ES-I3 (cell line): Measurements from ENCODE around the gene HACD2.

ENCODE experiments used
- H3K36me3 ChIP-seq: 2 replicates; pipeline ENCODE4 v1.6.1; 2013; ENCODE audit warnings: mild to moderate bottlenecking, low read length, control low read depth, moderate library complexity; ENCODE audit not compliant: insufficient read depth
- H3K4me1 ChIP-seq: 2 replicates; pipeline ENCODE4 v1.6.1; 2013; ENCODE audit warnings: mild to moderate bottlenecking, control low read depth, low read length; ENCODE audit not compliant: insufficient read depth
- H3K9ac ChIP-seq: 2 replicates; pipeline ENCODE4 v1.6.1; 2013; ENCODE audit warnings: low read depth, mild to moderate bottlenecking, low read length, moderate library complexity
- H3K9me3 ChIP-seq: 2 replicates; pipeline ENCODE4 v1.6.1; 2013; ENCODE audit warnings: mild to moderate bottlenecking, low read length, moderate library complexity; ENCODE audit not compliant: control insufficient read depth, insufficient read depth

HACD2 gene, protein sequence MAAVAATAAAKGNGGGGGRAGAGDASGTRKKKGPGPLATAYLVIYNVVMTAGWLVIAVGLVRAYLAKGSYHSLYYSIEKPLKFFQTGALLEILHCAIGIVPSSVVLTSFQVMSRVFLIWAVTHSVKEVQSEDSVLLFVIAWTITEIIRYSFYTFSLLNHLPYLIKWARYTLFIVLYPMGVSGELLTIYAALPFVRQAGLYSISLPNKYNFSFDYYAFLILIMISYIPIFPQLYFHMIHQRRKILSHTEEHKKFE

DNA sequence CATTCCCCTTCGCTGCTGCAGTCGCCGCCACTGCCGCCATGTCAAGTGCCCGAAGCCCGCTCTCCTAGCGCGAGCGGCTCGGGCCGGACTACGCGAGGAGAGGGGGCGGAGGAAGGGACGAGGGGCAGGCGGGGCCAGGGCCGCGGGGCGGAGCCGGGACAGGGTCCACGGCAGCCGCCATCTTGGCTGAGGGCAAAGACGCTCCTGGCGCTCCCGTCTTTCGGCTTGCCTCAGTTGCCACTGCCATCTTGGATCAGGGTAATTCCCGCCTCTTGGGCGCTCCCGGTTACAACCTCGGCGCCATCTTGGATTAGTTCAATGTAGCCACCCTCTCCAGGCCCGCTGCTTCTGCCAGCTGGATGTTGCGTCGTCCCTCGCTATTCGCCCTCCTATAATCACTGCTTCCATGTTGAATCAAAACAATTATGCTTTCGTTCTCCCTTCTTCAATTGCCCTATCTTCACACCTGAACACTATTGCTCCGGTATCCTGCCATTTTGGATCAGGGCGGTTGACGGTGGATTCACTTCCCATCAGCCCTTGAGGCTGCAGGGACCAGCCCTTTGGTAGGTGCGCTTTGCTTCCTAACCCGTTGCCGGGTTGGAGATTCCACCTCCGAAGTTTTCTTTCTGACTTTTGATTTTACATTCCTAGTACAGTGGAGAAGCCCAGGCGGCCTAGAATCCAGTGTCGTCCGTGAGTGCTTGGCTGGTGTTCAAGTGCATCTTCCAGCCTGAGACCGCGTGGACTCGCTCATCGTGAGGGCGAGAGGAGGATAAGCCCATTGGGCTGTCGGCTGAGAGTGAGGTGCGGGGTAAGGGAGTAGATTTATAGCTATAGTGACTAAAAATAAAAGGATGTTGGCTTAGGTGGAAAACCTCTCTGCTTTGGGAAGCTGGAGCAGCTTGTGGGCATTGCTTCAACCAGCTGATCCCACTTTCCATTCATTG lies at the start of gene HACD2:
Gene HACD2, minus strand, starts transcription at position 66 of the 950 bp plus-strand sequence. Its CDS starts 26 bp downstream, at position 40.
- no peaks in the 10 kb centered on the region; the same call in 1 of the 2 replicates for H3K36me3 ChIP-seq
- no peaks in the 10 kb centered on the region for H3K4me1 ChIP-seq
- peak within 1 kb of the TSS; percentile 88 for H3K9ac ChIP-seq
- H3K9me3 ChIP-seq = peaks cover 10% of the 10 kb centered on the region

DNA sequence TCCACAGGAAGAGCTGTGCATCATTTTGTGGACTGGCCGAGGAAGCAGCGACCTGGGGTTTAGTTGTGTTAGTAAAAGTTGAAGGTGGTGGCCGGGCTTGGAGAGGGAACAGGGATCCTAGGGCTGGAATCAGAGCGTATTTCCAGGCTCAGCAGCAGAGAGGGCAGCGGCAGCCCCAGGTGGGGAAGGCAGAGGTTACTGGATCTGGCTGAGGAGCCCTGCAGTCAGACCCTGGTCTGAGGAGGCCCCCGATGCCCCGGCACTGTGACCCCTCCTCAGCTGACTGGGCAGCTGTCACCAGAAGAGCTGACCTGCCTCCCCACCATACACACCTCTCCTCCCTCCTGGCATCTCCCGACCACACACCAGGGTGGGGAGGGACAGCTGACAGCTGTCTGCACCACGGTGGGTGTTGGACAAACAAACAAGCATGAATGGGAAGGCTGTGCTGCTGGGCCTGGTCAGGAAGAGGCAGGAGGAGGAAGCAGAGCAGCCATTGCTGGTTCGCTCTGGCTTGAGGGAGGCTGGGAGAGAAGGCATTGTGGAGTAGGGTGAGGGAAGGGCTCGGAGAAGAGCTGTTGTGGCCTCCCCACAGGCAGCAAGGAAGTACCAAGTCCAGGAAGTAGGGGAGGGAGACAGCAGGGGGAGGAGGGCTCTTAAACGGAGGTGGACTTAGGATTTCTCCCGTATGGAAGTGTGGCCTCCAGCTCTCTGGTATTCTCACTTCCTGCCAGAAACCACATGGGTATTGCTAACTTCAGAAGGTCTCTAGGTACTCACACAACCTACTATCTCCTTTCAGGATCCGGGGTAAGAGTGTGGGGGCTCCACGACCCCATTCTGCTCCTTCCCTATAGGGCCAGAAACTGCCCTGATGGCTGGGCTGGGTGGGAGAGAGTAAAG lies 49.5 kb upstream of the HACD2 start:
- no peaks in the 10 kb centered on the region for H3K9me3 ChIP-seq
- H3K9ac ChIP-seq = no peak overlapping the region
- H3K36me3 ChIP-seq = no peaks in the 10 kb centered on the region
- H3K4me1 ChIP-seq = peaks cover 44% of the 10 kb centered on the region

DNA sequence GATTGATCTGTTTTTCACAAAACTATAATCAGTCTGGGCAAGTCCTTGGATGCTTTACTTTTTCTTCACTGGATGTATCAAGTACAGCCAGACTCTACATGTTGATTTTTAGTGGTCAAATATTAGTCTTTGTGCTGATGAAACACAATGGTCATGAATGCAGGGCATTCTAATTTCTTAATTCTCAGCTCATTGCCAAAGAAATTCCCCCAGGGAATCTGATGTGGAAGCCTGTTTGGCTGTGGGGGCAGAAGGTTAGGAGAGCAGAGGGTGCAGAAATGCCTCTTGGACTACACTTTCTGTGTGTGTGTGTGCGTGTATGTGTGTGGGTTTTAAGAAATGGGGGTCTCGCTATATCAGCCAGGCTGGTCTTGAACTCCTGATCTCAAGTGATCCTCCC lies 48.7 kb upstream of the HACD2 start:
- Histone ChIP-seq H3K9me3 (no peaks in the 10 kb centered on the region), H3K9ac (no peak overlapping the region), H3K36me3 (no peaks in the 10 kb centered on the region), H3K4me1 (peaks cover 44% of the 10 kb centered on the region)

DNA sequence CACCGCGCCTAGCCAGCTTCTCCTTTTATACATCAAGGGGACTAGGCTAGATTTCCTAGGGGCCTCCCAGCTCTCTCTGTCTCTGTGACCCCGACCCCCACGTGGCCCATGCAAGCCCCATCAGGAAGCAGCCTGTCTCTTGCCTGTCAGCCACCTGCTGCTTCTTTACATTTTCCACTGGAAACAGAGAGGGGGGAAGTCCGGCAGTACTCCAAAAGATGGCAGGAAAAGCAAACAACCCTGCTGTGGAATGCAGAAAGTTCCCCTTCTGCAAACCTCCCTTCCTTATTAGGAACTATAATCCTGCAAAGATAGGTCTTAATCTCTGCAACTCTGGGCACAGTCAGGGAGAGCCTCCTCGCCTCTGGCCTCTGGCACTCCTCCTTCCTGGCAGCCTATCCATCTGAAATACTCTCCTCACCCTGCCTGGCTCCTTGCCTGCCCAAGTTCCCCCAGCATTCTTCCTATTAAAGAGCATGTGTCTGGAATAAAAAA lies 47.4 kb upstream of the HACD2 start:
- Histone ChIP-seq H3K9me3 (no peaks in the 10 kb centered on the region), H3K36me3 (no peaks in the 10 kb centered on the region), H3K9ac (no peak overlapping the region)

DNA sequence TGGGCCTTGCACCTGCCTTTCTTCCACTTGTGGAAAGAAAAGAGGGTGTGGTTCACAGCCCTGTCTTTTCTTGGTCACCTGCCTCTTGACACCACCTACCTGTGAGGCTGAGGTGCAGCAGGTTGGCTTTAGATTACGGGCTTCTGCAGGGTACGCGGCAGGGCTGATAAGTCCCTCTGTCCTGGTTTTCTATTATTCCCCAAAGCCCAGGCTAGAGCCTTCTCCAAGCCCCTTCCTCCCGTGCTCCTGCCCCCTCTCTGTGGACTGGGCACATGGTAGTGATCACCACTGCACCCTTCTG lies 44.8 kb upstream of the HACD2 start:
- H3K4me1 ChIP-seq = peaks cover 15% of the 10 kb centered on the region
- no peaks in the 10 kb centered on the region for H3K36me3 ChIP-seq
- H3K9ac ChIP-seq = no peak overlapping the region
- no peaks in the 10 kb centered on the region for H3K9me3 ChIP-seq

More for the DNA sequence above, 47.4 kb upstream of the HACD2 start:
- peaks cover 40% of the 10 kb centered on the region for H3K4me1 ChIP-seq

DNA sequence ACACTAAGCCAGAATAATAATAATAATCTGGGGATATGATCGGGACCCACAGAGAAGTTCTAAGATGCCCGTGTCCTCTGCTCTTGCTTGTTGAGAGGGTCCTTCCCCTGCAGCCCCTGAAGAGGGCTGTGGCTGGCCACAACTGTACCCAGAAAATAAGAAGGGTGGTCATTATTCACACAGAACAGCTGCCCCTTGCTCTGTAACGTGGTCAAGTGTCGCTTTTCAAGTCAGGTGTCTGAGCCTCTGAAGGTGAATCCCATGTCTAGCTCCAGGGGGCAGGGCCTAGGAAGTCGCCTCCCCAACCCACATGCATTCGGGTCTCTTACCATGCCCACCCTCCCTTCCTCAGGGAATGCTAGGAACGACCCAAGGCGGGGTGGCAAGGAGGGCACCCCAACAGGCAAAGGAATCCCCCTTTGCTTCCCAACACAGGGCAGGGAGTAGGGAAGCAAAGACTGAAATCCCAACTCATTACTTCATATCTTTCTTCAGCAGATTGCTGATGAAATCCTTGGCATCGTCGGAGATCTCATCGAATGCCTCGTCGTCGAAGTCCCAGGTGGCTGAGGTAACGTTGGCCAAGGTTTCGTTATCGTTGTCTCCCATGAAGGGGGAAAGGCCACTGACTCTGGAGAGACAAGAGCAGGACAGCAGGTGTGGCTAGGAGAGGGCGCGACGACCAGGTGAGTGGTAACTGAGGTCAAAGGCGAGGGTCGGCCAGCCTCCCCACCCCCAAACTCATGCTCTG lies 44.3 kb upstream of the HACD2 start:
- H3K36me3 ChIP-seq = no peaks in the 10 kb centered on the region
- no peak overlapping the region for H3K9ac ChIP-seq
- no peaks in the 10 kb centered on the region for H3K9me3 ChIP-seq
- H3K4me1 ChIP-seq = peaks cover 10% of the 10 kb centered on the region; the same call in 1 of the 2 replicates

DNA sequence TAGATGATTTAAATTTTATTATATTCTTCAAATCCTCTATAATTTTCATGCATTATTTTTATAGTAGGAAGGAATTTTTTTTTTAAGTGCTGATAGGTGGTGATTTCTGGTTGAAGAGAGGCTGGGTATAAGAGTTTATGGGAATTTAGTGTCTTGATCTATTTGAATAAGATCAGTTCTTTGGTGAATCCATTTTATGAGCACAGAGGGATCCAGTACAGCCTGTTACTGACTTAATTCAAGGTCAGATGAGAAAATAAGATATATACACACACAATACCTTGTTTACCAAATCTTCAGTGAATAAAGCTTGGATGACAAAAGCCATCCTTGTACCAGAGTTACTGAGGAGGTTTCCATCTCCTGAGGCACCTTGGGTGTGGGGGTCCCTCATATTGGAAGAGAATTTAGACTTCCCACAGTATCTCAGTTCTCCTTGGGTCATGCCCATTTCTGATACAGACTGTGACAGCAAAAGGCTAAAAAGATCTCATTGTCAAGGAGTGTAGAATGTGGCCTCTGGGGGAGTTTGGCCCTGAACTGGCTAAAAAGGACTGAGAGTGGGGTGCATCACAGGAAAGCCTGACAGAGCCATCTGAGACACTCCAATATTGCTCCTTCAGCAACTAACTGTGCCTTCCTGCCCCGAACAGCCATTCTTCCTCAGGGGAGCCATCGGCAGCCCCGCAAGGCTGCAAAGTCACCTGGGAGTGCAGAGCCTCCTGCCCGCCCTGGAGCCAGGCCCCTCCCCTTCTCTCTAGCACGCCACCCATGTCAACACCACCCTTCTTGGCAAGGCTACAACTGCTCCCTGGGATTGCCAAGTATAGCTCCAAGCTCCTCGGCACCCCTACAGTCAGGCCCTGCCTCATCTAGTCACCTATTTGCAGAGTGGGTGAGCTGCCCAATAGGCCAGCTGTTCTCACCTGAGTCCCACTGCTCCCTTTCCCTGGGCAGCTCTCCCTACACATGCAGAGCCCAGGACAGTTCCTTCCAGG lies 43.1 kb upstream of the HACD2 start:
- Histone ChIP-seq H3K4me1 (peaks cover 6% of the 10 kb centered on the region; the same call in 1 of the 2 replicates), H3K9me3 (no peaks in the 10 kb centered on the region), H3K36me3 (no peaks in the 10 kb centered on the region), H3K9ac (no peak overlapping the region)

DNA sequence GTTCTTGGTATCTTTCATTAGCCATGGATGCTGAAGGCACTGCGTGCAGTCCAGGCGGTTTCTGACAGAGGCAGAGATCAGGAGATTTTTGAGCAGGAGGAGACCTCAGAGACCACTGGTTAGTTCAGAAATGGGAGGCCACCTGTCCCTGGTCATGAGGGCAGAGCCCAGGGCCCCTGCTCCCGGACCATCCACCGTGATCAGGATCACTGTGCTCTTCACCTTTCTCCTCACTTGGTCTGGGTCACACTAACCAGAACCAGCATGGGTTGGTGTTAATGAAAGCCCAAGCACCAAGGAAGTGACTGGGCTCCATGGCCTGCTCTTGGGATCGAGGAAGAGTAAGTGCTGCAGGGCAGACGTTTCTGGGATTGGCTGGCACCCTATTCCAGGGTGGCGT lies 42.0 kb upstream of the HACD2 start:
- Histone ChIP-seq H3K4me1 (no peaks in the 10 kb centered on the region), H3K36me3 (no peaks in the 10 kb centered on the region), H3K9me3 (no peaks in the 10 kb centered on the region), H3K9ac (no peak overlapping the region)

DNA sequence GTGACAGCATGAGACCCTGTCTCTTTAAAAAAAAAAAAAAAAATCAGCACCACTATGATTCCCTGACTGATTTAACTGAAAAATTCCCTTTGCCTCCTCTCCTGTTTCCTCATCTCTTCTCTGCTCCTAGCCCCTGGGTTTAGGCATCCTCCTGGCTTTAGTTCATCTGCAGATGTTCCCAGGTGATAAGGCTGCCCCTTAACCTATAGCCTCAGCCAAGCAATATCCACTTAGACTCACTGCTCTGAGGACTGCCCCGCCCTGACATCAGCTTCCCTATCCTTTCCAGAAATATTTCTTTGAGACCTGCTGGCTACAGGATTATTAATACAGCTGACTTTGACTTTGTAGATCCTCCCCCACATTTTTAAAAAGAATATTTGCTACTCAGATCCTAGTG lies 39.4 kb upstream of the HACD2 start:
- Histone ChIP-seq H3K9me3 (no peaks in the 10 kb centered on the region), H3K4me1 (peaks cover 10% of the 10 kb centered on the region), H3K36me3 (no peaks in the 10 kb centered on the region)

DNA sequence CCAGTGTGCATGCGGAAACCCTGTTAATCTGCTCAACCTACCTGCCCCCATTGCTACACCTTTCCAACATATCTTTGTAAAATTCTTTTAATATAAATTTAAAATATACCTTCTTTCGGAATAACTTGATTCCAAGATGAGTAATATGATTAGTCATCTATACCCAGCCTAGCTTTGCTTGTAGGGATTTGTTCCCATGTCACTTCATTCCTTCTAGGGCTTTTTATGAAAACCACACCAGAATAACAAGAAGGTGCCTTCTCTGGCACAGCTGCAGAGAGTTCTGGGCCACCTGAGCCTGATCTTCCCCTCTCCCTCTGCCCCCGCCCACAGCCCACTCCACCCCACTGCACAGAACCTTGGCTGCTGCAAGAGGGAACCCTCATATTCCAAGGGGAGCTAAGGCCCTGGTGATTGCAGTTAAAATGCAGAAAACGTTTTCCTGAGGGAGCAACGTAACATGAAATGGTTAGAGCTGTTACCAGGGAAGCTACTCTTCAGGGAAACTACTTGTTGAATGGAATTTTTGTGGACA lies 38.6 kb upstream of the HACD2 start:
- Histone ChIP-seq H3K9ac (no peak overlapping the region), H3K9me3 (no peaks in the 10 kb centered on the region), H3K36me3 (no peaks in the 10 kb centered on the region), H3K4me1 (peaks cover 10% of the 10 kb centered on the region)

More for the DNA sequence above, 39.4 kb upstream of the HACD2 start:
- H3K9ac ChIP-seq = no peak overlapping the region

DNA sequence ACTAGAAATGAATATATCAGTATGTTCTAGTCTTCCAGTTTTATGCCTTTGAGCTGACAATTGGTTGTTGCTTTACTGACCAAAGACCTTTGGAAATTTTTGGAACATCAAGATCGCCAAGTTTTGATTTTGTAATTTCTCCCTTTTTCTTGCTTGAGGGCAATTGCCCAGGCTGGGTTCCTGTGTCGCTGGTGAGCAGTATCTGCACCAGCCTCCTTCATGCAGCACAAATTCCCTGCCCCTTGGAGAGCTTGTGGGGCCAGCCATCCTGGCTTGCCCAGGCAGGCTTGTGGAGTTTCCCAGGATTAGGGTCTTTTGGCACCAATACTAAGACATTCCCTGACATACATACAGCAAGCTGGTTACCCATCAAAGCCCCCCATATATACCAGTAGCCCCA lies 37.9 kb upstream of the HACD2 start:
- Histone ChIP-seq H3K4me1 (peaks cover 10% of the 10 kb centered on the region), H3K9me3 (no peaks in the 10 kb centered on the region), H3K36me3 (no peaks in the 10 kb centered on the region), H3K9ac (no peak overlapping the region)

DNA sequence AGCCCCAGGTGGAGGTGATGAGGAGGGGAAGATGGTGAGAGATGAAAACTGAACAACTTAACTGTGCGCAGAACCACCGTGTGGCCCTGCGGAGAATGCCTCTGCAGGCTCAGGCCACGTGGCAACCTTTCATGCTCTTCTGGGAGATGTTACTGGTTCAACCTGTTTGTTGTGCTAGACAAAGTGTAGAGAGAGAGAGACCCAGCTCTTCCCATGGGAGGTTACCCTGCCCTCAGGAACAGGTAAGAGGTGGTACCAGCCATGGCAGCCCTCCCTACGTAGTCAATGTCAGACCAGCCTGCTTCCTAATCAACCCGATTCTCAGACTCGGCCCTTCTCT lies 37.0 kb upstream of the HACD2 start:
- H3K9ac ChIP-seq = no peak overlapping the region
- no peaks in the 10 kb centered on the region for H3K36me3 ChIP-seq
- H3K4me1 ChIP-seq = peaks cover 10% of the 10 kb centered on the region
- H3K9me3 ChIP-seq = no peaks in the 10 kb centered on the region
